Fibroblast of lung (primary cell): ENCODE measurements around the gene MYO18A. TPM values are rescaled to one million over a fixed set of nuclear protein-coding genes. Genes with fewer than 3 reads are reported as not detected.

Experiments used
- DNase-seq, 2 donors: peaks; one replicate each; pipeline versions ENCODE4 v3.0.0 to v3.0.0-alpha.2; 2010; ENCODE audit warnings: low read depth in 2 of 2
- H2AFZ ChIP-seq: 2 replicates; pipeline ENCODE4 v1.5.1; 2012; ENCODE audit warnings: low read length, control low read depth, inconsistent platforms
- H3K27ac ChIP-seq: 2 replicates; pipeline ENCODE4 v1.5.1; 2011; ENCODE audit warnings: low read length, control low read depth; ENCODE audit not compliant: insufficient read depth
- H3K27me3 ChIP-seq: 2 replicates; pipeline ENCODE4 v1.5.1; 2011; ENCODE audit warnings: mild to moderate bottlenecking, low read length; ENCODE audit not compliant: control insufficient read depth, insufficient read depth
- H3K36me3 ChIP-seq: 2 replicates; pipeline ENCODE4 v1.5.1; 2011; ENCODE audit warnings: low read length; ENCODE audit not compliant: control insufficient read depth, insufficient read depth
- H3K4me1 ChIP-seq: 2 replicates; pipeline ENCODE4 v1.5.1; 2011; ENCODE audit warnings: low read length; ENCODE audit not compliant: control insufficient read depth, insufficient read depth; ENCODE audit errors: extremely low read depth
- H3K4me2 ChIP-seq: 2 replicates; pipeline ENCODE4 v1.5.1; 2011; ENCODE audit warnings: low read length, control low read depth; ENCODE audit not compliant: insufficient read depth; ENCODE audit errors: extremely low read depth
- H3K4me3 ChIP-seq, 4 experiments: fragments of 200-600 bp in 1 of 4; sonication (generic) in 1 of 4; replicated peaks in 1 of 4; 2 replicates each; pipeline ENCODE4 v1.5.1; 2011 to 2016; ENCODE audit warnings: low read length in 4 of 4, low read depth in 3 of 4, mild to moderate bottlenecking in 3 of 4, control low read depth in 2 of 4, inconsistent platforms in 1 of 4, mixed read lengths in 1 of 4; ENCODE audit not compliant: insufficient read depth in 1 of 4; ENCODE audit errors: control extremely low read depth in 1 of 4
- H3K79me2 ChIP-seq: 2 replicates; pipeline ENCODE4 v1.5.1; 2012; ENCODE audit warnings: mild to moderate bottlenecking, low read length, inconsistent platforms; ENCODE audit not compliant: control insufficient read depth, insufficient read depth
- H3K9ac ChIP-seq: 2 replicates; pipeline ENCODE4 v1.5.1; 2011; ENCODE audit warnings: mild to moderate bottlenecking, low read length, control low read depth; ENCODE audit not compliant: insufficient read depth
- H3K9me3 ChIP-seq: 2 replicates; pipeline ENCODE4 v1.5.1; 2012; ENCODE audit warnings: low read depth, low read length; ENCODE audit not compliant: control insufficient read depth, insufficient read depth
- H4K20me1 ChIP-seq: 2 replicates; pipeline ENCODE4 v1.5.1; 2011; ENCODE audit warnings: low read length; ENCODE audit not compliant: control insufficient read depth, insufficient read depth; ENCODE audit errors: extremely low read depth
- CTCF ChIP-seq, 2 donors: IDR thresholded peaks in 1 of 2; conservative IDR thresholded peaks in 1 of 2; 1 replicate in 1 of 2; 2 replicates in 1 of 2; pipeline ENCODE4 v1.5.1; 2011 to 2012; ENCODE audit warnings: low read length in 2 of 2, control low read depth in 1 of 2, inconsistent platforms in 1 of 2, low read depth in 1 of 2, mild to moderate bottlenecking in 1 of 2
- EZH2 ChIP-seq: IDR thresholded peaks from 2 replicates; pipeline ENCODE4 v1.5.1; 2012; ENCODE audit warnings: low read length, control low read depth, mild to moderate bottlenecking; ENCODE audit errors: missing control alignments
- polyA plus RNA-seq, 2 donors: library from polyadenylated mRNA; depleted of rRNA in 1 of 2; stranded (reverse) in 1 of 2; unstranded in 1 of 2; fragments of >200 nt; gene quantifications; 2 replicates each; pipeline ENCODE4 v1.2.1, GENCODE V29; 2011 to 2012; ENCODE audit warnings: missing spikeins in 1 of 2
- total RNA-seq: library from RNA; depleted of rRNA; stranded (reverse); fragments of >200 nt; gene quantifications from 2 replicates; pipeline ENCODE4 v1.2.1, GENCODE V29; 2014

The MYO18A gene
- total and polyA plus RNA-seq, 2 donors (not counting 1 experiment from before 2014, with no cell fraction given): 11.7 to 133 TPM

GRCh38 chr17:29085223-29085622 is 95.0 kb downstream of the MYO18A start:
- Histone ChIP-seq H3K4me3 (no peak overlapping the region), H3K79me2 (no peaks in the 10 kb centered on the region), H4K20me1 (no peaks in the 10 kb centered on the region), H3K27ac (no peak overlapping the region), H3K4me1 (no peaks in the 10 kb centered on the region), H3K36me3 (peaks cover 18% of the 10 kb centered on the region), H3K9me3 (no peaks in the 10 kb centered on the region), H2AFZ (no peak overlapping the region), H3K9ac (no peak overlapping the region), H3K27me3 (no peaks in the 10 kb centered on the region), H3K4me2 (no peak overlapping the region)
- DNase-seq: no peak
- TF ChIP-seq EZH2: no peak
- no peak for TF ChIP-seq CTCF (conservative IDR thresholded peaks at IDR 0.05 in 1 of 2, IDR thresholded peaks at IDR 0.05 in 1 of 2; ENCODE audit: low read depth in 1 of 2, low read length in 2 of 2)

GRCh38 chr17:29084541-29085146 is 95.6 kb downstream of the MYO18A start:
- H3K79me2 ChIP-seq: no peaks in the 10 kb centered on the region
- no peak overlapping the region for H3K27ac ChIP-seq
- H4K20me1 ChIP-seq: no peaks in the 10 kb centered on the region
- TF ChIP-seq CTCF (conservative IDR thresholded peaks at IDR 0.05 in 1 of 2, IDR thresholded peaks at IDR 0.05 in 1 of 2; ENCODE audit: low read depth in 1 of 2, low read length in 2 of 2): no peak
- TF ChIP-seq EZH2: no peak
- H3K36me3 ChIP-seq: peaks cover 19% of the 10 kb centered on the region
- H2AFZ ChIP-seq: no peak overlapping the region
- no peaks in the 10 kb centered on the region for H3K4me1 ChIP-seq
- peak; percentile 26 to 41 for DNase-seq
- H3K9ac ChIP-seq: no peak overlapping the region
- H3K27me3 ChIP-seq: no peaks in the 10 kb centered on the region
- no peaks in the 10 kb centered on the region for H3K9me3 ChIP-seq
- no peak overlapping the region for H3K4me3 ChIP-seq
- no peak overlapping the region for H3K4me2 ChIP-seq

GRCh38 chr17:29080965-29081364 is 99.2 kb downstream of the MYO18A start:
- Histone ChIP-seq H3K4me1 (no peaks in the 10 kb centered on the region), H3K36me3 (peaks cover 15% of the 10 kb centered on the region), H3K4me2 (no peak overlapping the region), H3K27ac (no peak overlapping the region), H3K9me3 (no peaks in the 10 kb centered on the region), H3K9ac (no peak overlapping the region), H2AFZ (no peak overlapping the region), H4K20me1 (no peaks in the 10 kb centered on the region), H3K27me3 (no peaks in the 10 kb centered on the region), H3K79me2 (no peaks in the 10 kb centered on the region), H3K4me3 (no peak overlapping the region)
- TF ChIP-seq CTCF (conservative IDR thresholded peaks at IDR 0.05 in 1 of 2, IDR thresholded peaks at IDR 0.05 in 1 of 2; ENCODE audit: low read depth in 1 of 2, low read length in 2 of 2) (no peak), EZH2 (no peak)
- DNase-seq: no peak
